HL-60 (cell line): ENCODE results near the gene DDRGK1.

Experiments
- POLR2AphosphoS5 ChIP-seq: IDR thresholded peaks from 2 replicates; pipeline ENCODE4 v1.6.1; 2012; ENCODE audit warnings: low read depth
- TF ChIP-seq, protein P1 (sequence below): IDR thresholded peaks from one replicate; pipeline ENCODE4 v1.5.1; 2011; ENCODE audit warnings: low read length, control low read depth, inconsistent platforms; ENCODE audit not compliant: insufficient read depth

DNA sequence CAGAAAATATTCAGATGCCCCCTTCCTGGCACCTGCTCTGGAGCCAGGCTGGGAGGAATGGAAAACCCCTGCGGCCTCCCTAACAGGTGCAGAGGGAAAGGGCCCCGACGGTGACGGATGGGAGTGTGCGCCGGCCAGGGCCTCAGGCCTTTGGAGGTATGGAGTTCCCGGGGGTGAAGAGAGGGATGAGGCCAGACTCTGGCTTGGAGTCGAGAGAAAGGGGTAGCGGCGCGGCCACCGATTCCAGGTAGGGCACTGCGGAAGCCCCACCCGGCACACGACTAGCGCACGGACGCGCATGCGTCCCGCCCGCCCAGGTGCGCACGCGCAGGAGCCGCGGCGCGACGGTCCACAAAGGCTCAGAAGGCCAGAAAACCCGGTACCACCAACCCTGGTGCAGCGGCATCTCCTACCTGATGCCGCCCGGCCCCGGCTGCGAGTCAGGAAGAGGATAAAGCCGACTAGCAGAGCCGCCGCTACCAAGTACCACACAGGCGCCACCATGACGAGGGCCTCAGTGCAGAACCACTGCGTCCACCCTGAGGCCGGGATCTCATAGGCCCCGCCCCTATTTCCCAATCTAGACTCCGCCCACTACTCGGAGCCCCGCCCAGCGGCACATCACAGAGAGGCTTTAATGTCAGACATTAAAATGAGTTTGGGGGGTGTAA, at the start of gene DDRGK1:
- TF ChIP-seq, protein P1, sequence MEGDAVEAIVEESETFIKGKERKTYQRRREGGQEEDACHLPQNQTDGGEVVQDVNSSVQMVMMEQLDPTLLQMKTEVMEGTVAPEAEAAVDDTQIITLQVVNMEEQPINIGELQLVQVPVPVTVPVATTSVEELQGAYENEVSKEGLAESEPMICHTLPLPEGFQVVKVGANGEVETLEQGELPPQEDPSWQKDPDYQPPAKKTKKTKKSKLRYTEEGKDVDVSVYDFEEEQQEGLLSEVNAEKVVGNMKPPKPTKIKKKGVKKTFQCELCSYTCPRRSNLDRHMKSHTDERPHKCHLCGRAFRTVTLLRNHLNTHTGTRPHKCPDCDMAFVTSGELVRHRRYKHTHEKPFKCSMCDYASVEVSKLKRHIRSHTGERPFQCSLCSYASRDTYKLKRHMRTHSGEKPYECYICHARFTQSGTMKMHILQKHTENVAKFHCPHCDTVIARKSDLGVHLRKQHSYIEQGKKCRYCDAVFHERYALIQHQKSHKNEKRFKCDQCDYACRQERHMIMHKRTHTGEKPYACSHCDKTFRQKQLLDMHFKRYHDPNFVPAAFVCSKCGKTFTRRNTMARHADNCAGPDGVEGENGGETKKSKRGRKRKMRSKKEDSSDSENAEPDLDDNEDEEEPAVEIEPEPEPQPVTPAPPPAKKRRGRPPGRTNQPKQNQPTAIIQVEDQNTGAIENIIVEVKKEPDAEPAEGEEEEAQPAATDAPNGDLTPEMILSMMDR = no peak
- peak; percentile 85 for TF ChIP-seq POLR2AphosphoS5
